ENCODE measurements around the gene CD274.
"Not testable (repeated sequence)": the region's sequence is repeated elsewhere in the genome, so short reads cannot be mapped to it uniquely, and the experiment has no call there.

Gene CD274

GRCh38 chr9:5450359-5451091, at the start of gene CD274:
TSS of gene CD274 (plus strand) at chr9:5450542. CDS start at chr9:5456114, 5,572 bp downstream.
- DNase-seq = peak; percentile 93

- DNase-seq = no peak
These were observed 48.1 kb upstream of the CD274 start for GRCh38 chr9:5402217-5402616.

- DNase-seq = no peak
These were observed 41.7 kb upstream of the CD274 start for GRCh38 chr9:5408596-5408995.

DNA sequence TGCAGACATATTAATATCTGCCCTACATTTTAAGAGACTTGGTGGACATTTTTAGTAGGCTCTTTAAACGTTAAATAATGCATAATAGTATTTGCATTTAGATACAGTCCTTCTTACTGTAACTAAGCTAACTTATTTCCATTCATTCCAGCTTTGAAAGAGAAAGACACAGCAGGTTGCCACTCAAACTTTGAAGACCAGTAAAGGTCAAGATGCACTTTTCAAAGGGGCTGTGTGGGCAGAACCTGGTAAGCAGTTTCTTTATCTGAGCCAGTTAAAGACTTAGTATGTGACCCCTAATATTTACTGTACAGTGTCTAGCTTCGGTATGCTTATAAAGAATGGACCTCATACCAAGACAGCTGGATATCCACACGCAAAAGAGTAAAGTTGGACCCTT, 33.4 kb upstream of the CD274 start:
- no peak for DNase-seq

GRCh38 chr9:5418481-5418880, 31.9 kb upstream of the CD274 start:
- no peak for DNase-seq

GRCh38 chr9:5419987-5420386, 30.4 kb upstream of the CD274 start:
- no peak for DNase-seq

DNA sequence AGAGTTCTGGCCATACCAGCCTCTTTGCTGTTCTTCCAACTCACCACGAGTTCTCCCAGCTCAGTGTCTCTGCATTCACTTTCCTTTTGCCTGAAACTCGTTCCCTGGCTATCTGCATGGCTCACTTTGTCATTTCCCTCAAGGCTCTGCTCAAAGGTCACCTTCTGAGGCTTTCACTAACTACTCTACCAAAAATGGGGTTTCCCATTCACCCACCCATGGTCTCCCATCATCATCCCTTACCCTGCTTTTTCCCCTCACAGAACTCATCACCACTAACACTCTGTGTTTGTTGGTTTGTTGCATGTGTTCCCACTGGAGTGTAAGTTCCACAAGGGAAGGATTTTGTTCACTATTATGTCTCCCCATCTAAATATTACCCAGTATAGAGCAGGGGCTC, 29.2 kb upstream of the CD274 start:
- DNase-seq = no peak

- no peak for DNase-seq
These were observed 28.1 kb upstream of the CD274 start for GRCh38 chr9:5422276-5422675.

DNA sequence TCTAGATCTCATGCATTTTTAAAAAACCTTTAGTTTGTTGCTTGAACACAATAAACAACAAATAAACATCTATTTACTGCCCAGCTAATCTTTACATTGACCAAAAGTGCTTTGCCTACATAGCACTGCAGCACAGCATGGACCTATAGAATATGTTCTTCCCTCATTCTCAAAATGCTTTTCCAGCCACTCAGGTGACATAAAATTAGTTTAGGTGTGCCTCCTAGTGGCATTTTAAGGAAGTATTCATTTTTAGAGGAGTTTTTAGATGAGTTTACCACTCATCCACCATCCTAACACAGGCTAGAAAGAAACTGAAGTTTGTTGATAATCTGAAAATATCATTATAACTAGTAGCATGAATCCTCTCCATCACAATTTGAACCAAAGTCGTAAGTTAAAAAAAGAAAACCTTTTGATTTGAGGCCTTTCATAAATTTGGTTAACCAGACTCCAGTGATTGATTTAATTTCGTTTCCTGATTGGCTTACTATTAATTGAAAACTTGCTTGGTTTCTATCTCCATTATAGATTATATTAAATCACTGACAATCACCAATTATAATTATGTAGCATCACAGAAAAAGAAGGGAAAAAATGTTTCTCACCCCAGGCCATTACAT, 25.2 kb upstream of the CD274 start:
- peak; percentile 61 for DNase-seq

DNA sequence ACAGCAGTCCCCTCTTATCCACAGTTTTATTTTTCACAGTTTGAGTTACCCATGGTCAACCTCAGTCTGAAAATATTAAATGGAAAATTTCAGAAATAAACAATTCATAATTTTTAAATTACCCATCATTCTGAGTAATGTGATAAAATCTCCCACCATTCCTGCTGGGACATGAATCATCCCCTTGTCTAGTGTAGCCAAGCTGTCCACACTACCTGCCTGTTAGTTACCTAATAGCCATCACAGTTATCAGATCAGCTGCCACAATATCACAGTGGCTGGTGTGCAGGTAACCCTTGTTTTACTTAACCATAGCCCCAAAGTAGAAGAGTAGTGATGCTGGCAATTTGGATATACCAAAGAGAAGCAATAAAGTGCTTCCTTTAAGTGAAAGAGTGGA, 23.3 kb upstream of the CD274 start:
- DNase-seq = no peak

GRCh38 chr9:5428172-5428571, 22.2 kb upstream of the CD274 start:
- no peak for DNase-seq

GRCh38 chr9:5428794-5429528, 21.4 kb upstream of the CD274 start:
- DNase-seq = no peak

DNA sequence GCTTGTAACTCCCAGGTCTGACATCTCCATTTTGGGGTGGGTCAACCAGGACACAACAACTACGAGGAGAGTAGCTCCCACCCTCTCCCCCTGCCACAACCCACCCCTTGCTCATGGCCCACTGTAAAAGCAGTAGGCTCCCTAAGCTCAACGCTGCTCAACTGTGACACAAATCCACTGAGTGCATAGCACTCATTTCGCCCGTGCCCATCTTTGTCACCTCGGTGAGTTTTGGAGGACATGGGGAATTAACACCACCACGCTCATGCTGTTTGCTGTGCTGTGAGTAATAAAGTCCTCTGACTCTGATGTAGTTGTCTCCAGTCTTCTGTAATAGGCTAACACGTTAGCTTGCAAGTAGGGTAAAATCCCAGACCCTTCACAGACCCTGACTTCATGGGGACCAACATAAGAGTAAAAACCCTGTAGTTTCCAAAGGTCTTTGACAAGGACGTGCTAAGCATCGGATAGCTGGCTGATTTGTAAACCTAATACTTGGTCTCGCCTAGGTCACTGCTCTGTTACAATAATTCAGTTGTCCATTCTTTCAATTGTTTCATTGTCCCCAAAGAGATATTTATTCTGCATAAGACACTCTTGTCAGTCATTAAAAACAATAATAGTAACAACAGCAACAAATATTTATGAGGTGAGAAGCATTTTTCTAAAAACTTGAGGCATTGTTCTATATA, 20.3 kb upstream of the CD274 start:
- DNase-seq = no peak

GRCh38 chr9:5430912-5431311, 19.4 kb upstream of the CD274 start:
- no peak for DNase-seq

GRCh38 chr9:5432890-5433289, 17.5 kb upstream of the CD274 start:
- DNase-seq = not testable (repeated sequence)

- DNase-seq = not testable (repeated sequence)
These were observed 17.0 kb upstream of the CD274 start for GRCh38 chr9:5433328-5433727.

DNA sequence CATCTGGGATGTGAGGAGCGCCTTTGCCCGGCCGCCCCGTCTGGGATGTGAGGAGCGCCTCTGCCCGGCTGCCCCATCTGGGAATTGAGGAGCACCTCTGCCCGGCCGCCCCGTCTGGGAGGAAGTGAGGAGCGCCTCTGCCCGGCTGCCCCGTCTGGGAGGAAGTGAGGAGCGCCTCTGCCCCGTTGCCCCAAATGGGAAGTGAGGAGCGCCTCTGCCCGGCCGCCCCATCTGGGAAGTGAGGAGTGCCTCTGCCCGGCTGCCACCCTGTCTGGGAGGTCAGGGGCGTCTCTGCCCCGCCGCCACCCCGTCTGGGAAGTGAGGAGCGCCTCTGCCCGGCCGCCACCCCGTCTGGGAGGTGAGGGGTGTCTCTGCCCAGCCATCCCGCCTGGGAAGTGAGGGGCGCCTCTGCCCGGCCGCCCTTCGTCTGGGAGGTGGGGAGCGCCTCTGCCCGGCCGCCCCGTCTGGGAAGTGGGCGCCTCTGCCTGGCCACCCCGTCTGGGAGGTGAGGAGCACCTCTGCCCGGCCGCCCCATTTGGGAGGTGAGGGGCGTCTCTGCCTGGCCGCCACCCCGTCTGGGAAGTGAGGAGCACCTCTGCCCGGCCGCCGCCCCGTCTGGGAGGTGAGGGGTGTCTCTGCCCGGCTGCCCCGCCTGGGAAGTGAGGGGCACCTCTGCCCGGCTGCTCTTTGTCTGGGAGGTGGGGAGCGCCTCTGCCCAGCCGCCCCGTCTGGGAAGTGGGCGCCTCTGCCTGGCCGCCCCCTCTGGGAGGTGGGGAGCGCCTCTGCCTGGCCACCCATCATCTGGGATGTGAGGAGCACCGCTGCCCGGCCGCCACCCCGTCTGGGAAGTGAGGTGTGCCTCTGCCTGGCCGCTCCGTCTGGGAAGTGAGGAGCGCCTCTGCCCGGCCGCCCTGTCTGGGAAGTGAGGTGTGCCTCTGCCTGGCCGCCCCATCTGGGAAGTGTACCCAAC, 16.2 kb upstream of the CD274 start:
- DNase-seq = not testable (repeated sequence)

- no peak for DNase-seq
These were observed 14.4 kb upstream of the CD274 start for GRCh38 chr9:5435912-5436311.

- DNase-seq = no peak
These were observed 13.9 kb upstream of the CD274 start for GRCh38 chr9:5436441-5436840.

DNA sequence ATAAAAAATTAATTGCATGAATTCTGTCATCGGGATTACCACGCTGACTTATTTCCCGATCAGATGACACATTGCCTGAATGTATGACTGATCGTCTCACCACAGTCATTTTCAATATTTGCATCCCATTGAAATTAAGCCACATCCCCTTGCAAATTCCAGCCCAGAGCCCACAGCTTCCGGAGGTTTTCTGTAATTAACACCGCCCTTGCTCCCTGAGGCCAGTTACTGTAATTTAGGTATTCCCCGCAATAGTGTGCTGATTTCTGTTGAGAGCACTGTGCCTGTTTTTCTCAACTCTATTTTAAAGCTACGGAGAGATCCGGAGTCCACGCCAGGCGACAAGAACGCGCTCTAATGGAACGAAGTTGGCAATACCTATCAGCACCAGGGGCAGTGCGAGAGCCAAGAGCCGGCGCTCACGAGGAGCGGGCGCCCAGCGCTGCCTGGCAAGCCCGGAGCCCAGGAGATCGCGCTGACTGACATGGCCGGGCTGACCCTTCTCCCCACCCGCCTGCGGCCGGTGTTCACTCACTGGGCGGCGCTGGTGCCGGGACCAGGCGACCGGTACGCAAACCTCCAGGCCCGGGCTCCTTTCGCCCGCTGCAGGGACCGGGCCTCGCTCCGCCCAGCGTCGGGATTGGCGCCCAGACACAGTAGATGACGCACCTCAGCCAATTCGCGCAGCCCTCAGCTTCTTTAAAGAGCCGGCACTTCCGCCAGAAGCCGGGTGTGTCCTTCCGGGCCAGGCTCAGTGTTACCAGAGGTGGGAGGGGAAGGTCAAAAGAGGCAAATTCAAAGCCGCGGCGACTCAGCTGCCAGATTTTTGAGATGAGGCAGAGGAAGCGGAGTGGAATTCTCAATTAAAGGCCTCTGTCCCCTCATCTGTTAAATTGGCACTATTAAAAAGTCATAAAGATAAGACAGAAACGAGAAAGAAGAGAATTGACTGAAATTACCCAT, 12.8 kb upstream of the CD274 start, which contains the start of gene PLGRKT:
Gene PLGRKT, minus strand, starts transcription at position 672 of the 963 bp plus-strand sequence. CDS start 5,948 bp downstream, outside the sequence.
- DNase-seq = peak; percentile 97
